T-cell (primary cell): Measurements from ENCODE around the gene SSBP4. TPM values are rescaled to one million over a fixed set of nuclear protein-coding genes. Genes with fewer than 3 reads are reported as not detected.

ENCODE experiments used
- ATAC-seq, 4 experiments: fragments of 200-7000 bp in 3 of 4; fragments of 150-1000 bp in 1 of 4; cut with Tn5 transposase; replicated peaks in 1 of 4; 1 replicate in 3 of 4; 2 replicates in 1 of 4; pipeline ENCODE4 v1.10.0; 2021; ENCODE audit warnings: moderate library complexity in 3 of 4, mild to moderate bottlenecking in 2 of 4, moderate number of reproducible peaks in 1 of 4
- CTCF ChIA-PET, 2 donors: fragments of 300-600 bp; sonication (Branson Sonifier 250); formaldehyde crosslinking; loops; one replicate each; lab custom pipeline; 2022; ENCODE audit warnings: antibody characterized with exemption in 2 of 2; lab: Charles Lee
- POLR2A ChIA-PET, 2 donors: fragments of 300-600 bp; sonication (Branson Sonifier 250); formaldehyde crosslinking; loops; one replicate each; lab custom pipeline; 2022; ENCODE audit warnings: antibody characterized with exemption in 2 of 2; lab: Charles Lee
- DNase-seq, 35 experiments: peaks; one replicate each; pipeline versions ENCODE4 v3.0.0 to v3.0.0-alpha.2; 2013 to 2023
- H3K27ac ChIP-seq: one replicate; pipeline ENCODE4 v1.5.1; 2013; ENCODE audit warnings: low read length
- H3K27me3 ChIP-seq, 2 experiments: replicated peaks in 1 of 2; 1 replicate in 1 of 2; 2 replicates in 1 of 2; pipeline versions ENCODE4 v1.6.1 to v1.7.0; 2013; ENCODE audit warnings: low read length in 1 of 2, mixed read lengths in 1 of 2; ENCODE audit not compliant: control insufficient read depth in 2 of 2, insufficient read depth in 2 of 2; ENCODE audit errors: extremely low read depth in 1 of 2
- H3K36me3 ChIP-seq, 2 donors: 1 replicate in 1 of 2; 2 replicates in 1 of 2; pipeline versions ENCODE4 v1.6.1 to v1.7.0; 2013; ENCODE audit warnings: low read length in 1 of 2; ENCODE audit not compliant: control insufficient read depth in 2 of 2, insufficient read depth in 1 of 2; ENCODE audit errors: extremely low read depth in 1 of 2
- H3K4me1 ChIP-seq, 2 experiments: 1 replicate in 1 of 2; 2 replicates in 1 of 2; pipeline versions ENCODE4 v1.6.1 to v1.7.0; 2013; ENCODE audit warnings: low read length in 2 of 2, mixed read lengths in 1 of 2; ENCODE audit not compliant: insufficient read depth in 2 of 2, control insufficient read depth in 1 of 2; ENCODE audit errors: extremely low read depth in 1 of 2
- H3K4me3 ChIP-seq, 2 donors: 1 replicate in 1 of 2; 2 replicates in 1 of 2; pipeline versions ENCODE4 v1.5.1 to v1.7.0; 2013; ENCODE audit warnings: mild to moderate bottlenecking in 2 of 2, low read length in 1 of 2, moderate library complexity in 1 of 2; ENCODE audit not compliant: control insufficient read depth in 1 of 2; ENCODE audit errors: extremely low read depth in 1 of 2
- H3K9me3 ChIP-seq: 2 replicates; pipeline ENCODE4 v1.7.0; 2013
- H3K27ac Mint-ChIP-seq, 2 donors: one replicate each; pipeline ENCODE4 v1.8.0; 2020 to 2021; ENCODE audit warnings: mild to moderate bottlenecking in 2 of 2, mixed read lengths in 2 of 2
- H3K27me3 Mint-ChIP-seq, 2 donors: one replicate each; pipeline ENCODE4 v1.8.0; 2021 to 2022; ENCODE audit warnings: mixed read lengths in 2 of 2
- H3K36me3 Mint-ChIP-seq: one replicate; pipeline ENCODE4 v1.8.0; 2021; ENCODE audit warnings: mixed read lengths
- H3K4me1 Mint-ChIP-seq, 3 donors: one replicate each; pipeline ENCODE4 v1.8.0; 2020 to 2022; ENCODE audit warnings: mixed read lengths in 3 of 3, mild to moderate bottlenecking in 1 of 3
- H3K4me3 Mint-ChIP-seq, 3 donors: one replicate each; pipeline ENCODE4 v1.8.0; 2020 to 2022; ENCODE audit warnings: mild to moderate bottlenecking in 3 of 3, mixed read lengths in 3 of 3, moderate library complexity in 3 of 3
- H3K9me3 Mint-ChIP-seq, 3 donors: one replicate each; pipeline ENCODE4 v1.8.0; 2020 to 2022; ENCODE audit warnings: mixed read lengths in 3 of 3
- WGBS: methylation state at CpG from one replicate; pipeline ENCODE4 v1.1.5; 2013; ENCODE audit warnings: missing lambda C conversion rate; ENCODE audit not compliant: insufficient coverage; 5-methylcytosine and 5-hydroxymethylcytosine counted together
- total RNA-seq, 35 experiments: library from RNA in 6 of 35; stranded (reverse) in 6 of 35; fragments of 120-200 nt in 1 of 35; gene quantifications; one replicate each; pipeline versions ENCODE4 v1.2.1 to v1.2.4 and lab custom pipeline; 2013 to 2026

SSBP4 gene
- total RNA-seq, 5 donors from 2014 or later (not counting 1 experiment from before 2014, with no cell fraction given), result 71.3 to 127 (median 102) TPM

DNA sequence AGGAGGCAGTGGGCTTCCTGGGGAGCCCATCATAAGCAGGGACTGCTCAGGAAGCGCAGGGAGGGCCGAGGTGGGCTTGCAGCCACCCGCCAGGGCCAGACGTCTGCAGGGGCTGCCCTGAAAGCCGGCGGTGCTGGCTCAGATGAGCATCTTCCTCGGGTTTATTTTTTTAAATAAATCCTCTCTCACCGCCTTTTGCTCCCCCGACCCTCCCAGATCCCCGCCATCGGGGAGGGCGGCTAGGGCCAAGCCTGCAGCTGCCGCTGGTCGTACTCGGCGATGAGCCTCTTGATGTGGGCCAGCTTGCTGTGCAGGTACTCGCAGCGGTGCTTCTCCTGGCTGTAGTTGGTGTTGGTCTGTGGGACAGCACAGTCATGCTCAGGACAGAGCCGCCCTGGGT lies 25.3 kb downstream of the SSBP4 start:
- WGBS, result 99% methylated on average over 15 of the region's 19 CpGs
- DNase-seq (no peak), ATAC-seq (no peak)
- H3K27me3 ChIP-seq, result no peaks in the 10 kb centered on the region
- no peak overlapping the region for H3K4me3 ChIP-seq
- H3K36me3 ChIP-seq, result peaks cover 17 to 58% of the 10 kb centered on the region in 2 donors
- no peak overlapping the region for H3K27ac ChIP-seq
- no peak overlapping the region for H3K4me3 Mint-ChIP-seq
- H3K27ac Mint-ChIP-seq, result no peak overlapping the region
- H3K4me1 ChIP-seq, result peaks cover 0 to 23% of the 10 kb centered on the region in 2 experiments
- peaks cover 0 to 3% (median 0%) of the 10 kb centered on the region in 3 donors for H3K9me3 Mint-ChIP-seq
- H3K4me1 Mint-ChIP-seq, result peaks cover 22 to 36% (median 24%) of the 10 kb centered on the region in 3 donors
- no peaks in the 10 kb centered on the region for H3K27me3 Mint-ChIP-seq
- CTCF ChIA-PET, result no interaction called here
- peaks cover 29% of the 10 kb centered on the region for H3K36me3 Mint-ChIP-seq
- POLR2A ChIA-PET, result no interaction called here
- H3K9me3 ChIP-seq, result no peaks in the 10 kb centered on the region

DNA sequence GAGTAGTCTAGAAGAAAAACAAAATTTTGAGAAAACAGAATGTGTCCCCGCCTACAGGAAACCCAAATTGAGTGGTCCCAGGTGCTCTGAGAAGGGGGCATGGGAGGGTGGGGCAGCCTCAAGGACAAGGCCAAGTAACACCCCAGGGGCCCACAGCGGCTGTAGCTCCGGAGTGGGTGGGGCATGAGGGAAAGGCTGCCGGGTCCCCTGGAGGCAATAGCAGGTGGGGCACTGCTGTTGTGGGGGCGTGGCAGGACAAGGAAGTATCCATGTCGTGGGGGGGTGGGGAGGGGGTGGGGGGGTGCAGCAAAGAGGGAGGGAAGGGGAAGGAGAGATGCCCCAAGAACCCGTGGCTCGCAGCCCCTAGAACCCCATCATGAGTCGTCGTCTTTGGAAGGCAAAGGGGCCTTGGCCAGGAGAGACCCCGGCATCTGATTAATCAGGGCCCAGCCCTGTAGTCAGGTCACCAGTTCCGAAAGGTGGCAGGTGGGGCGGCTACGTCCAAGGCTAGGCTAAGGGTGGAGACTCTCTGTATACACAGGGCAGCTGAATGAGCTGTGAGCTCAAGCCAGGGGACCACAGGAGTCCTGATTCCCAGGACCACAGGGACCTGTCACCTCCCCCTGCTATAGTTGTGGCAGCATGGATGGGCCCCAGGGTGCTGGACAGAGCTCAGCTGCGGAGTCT lies 26.2 kb downstream of the SSBP4 start:
- CTCF ChIA-PET, result no interaction called here
- Histone ChIP-seq H3K9me3 (no peaks in the 10 kb centered on the region), H3K4me3 (no peak overlapping the region), H3K27me3 (no peaks in the 10 kb centered on the region), H3K4me1 (peaks cover 0 to 20% of the 10 kb centered on the region in 2 experiments), H3K36me3 (peaks cover 19 to 67% of the 10 kb centered on the region in 2 donors), H3K27ac (no peak overlapping the region)
- no peak overlapping the region for H3K27ac Mint-ChIP-seq
- H3K4me1 Mint-ChIP-seq, result peaks cover 18 to 33% (median 20%) of the 10 kb centered on the region in 3 donors
- no peaks in the 10 kb centered on the region for H3K27me3 Mint-ChIP-seq
- peaks cover 0 to 3% (median 0%) of the 10 kb centered on the region in 3 donors for H3K9me3 Mint-ChIP-seq
- DNase-seq, result no peak
- WGBS, result 97% methylated on average over 8 of the region's 15 CpGs
- H3K36me3 Mint-ChIP-seq, result peaks cover 29% of the 10 kb centered on the region
- H3K4me3 Mint-ChIP-seq, result no peak overlapping the region
- POLR2A ChIA-PET, result no interaction called here
- no peak for ATAC-seq

DNA sequence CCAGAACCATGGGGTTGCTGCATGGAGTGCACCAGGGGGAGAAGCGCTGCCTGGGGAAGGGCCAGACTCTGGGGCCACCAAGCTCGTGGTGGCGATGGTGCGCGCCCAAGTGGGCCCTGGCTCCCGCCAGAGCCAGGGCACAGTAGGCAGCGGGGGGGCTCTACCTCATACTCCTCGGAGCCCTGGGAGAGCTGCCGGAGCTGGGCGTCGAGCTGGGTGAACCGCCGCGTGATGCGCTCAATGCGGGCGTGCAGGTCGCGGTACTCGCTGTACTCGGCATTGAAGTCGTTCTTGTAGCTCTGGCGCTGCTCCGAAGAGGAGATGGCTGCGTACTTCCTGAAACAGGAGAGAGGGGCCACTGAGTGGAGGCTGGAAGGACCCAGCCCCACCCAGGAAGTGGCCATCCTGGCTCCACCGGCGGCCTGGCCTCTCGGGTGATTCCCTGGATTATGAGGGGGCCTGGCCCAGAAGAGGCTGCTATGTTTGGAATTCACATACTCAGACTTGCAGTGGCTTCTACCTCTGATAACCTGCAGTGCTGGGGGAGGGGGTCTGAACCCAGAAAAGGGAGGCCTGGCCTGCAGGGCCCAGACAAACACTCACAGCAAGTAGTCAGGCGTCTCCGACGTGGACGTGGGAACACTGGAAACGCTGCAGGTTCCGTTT lies 27.1 kb downstream of the SSBP4 start:
- H3K36me3 Mint-ChIP-seq, result peaks cover 32% of the 10 kb centered on the region
- no peak overlapping the region for H3K4me3 Mint-ChIP-seq
- Histone ChIP-seq H3K9me3 (no peaks in the 10 kb centered on the region), H3K4me1 (peaks cover 0 to 24% of the 10 kb centered on the region in 2 experiments), H3K27ac (no peak overlapping the region), H3K27me3 (no peaks in the 10 kb centered on the region), H3K4me3 (no peak overlapping the region), H3K36me3 (peaks cover 24 to 75% of the 10 kb centered on the region in 2 donors)
- 95% methylated on average over 33 of the region's 34 CpGs for WGBS
- H3K27ac Mint-ChIP-seq, result no peak overlapping the region
- ChIA-PET POLR2A (no interaction called here), CTCF (no interaction called here)
- ATAC-seq, result no peak
- peaks cover 16 to 25% (median 18%) of the 10 kb centered on the region in 3 donors for H3K4me1 Mint-ChIP-seq
- no peak for DNase-seq
- H3K9me3 Mint-ChIP-seq, result peaks cover 0 to 3% (median 0%) of the 10 kb centered on the region in 3 donors
- H3K27me3 Mint-ChIP-seq, result no peaks in the 10 kb centered on the region

DNA sequence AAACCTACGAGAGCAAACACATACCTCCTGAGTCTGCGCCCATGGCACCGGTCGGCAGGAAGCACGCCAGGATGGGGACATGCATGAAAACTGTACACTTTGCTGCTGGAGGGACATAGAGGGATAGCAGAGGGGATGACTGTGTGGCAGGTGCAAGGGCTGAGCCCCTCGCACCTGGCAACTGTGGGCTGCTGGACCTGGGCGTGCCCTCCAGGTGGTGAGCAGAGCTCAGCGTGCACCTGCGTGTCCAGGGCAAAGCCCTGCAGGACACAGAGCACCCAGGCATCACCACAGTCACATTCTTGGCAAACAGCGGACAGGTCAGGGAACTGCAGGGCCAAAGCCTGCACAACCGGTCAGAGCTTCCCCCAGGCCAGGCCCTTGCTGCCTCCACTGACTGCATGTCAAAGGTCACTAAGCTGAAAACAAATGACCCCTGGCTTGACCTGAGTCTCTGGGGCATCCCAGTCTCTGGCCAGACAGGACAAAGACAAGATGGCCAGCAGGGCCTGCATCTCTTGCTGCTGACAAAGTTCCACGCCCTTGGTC lies 27.7 kb downstream of the SSBP4 start:
- no peak overlapping the region for H3K27ac ChIP-seq
- no peak overlapping the region for H3K27ac Mint-ChIP-seq
- H3K9me3 Mint-ChIP-seq, result peaks cover 0 to 3% (median 0%) of the 10 kb centered on the region in 3 donors
- no peaks in the 10 kb centered on the region for H3K9me3 ChIP-seq
- H3K4me1 Mint-ChIP-seq, result peaks cover 11 to 19% (median 14%) of the 10 kb centered on the region in 3 donors
- H3K36me3 Mint-ChIP-seq, result peaks cover 32% of the 10 kb centered on the region
- POLR2A ChIA-PET, result no interaction called here
- H3K36me3 ChIP-seq, result peaks cover 24 to 80% of the 10 kb centered on the region in 2 donors
- no peak overlapping the region for H3K4me3 Mint-ChIP-seq
- H3K27me3 ChIP-seq, result no peaks in the 10 kb centered on the region
- CTCF ChIA-PET, result no interaction called here
- DNase-seq (no peak), ATAC-seq (no peak)
- no peaks in the 10 kb centered on the region for H3K27me3 Mint-ChIP-seq
- no peak overlapping the region for H3K4me3 ChIP-seq
- WGBS, result 94% methylated on average over 12 of the region's 12 CpGs
- H3K4me1 ChIP-seq, result peaks cover 0 to 22% of the 10 kb centered on the region in 2 experiments

DNA sequence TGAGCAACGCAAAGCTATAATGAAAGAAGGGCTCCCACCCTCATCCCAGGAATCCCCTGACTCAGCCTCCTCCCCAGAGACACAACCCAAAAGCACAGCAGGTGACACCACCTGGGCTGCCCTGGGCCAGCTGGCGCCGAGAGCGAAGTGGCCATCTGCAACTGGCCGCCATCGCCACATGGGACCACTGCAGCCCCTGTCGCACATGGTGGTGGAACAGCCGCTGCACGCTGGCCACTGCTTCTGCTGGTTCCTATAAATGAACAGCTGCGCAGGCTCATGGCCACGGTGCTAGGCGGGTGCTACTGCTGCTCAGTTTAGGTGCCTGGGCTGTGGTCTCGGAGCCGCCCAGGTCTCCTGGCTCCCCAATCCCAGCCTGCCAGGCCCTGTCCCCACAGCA lies 30.4 kb downstream of the SSBP4 start:
- no peak for ATAC-seq
- H3K27ac Mint-ChIP-seq, result no peak overlapping the region
- H3K27me3 Mint-ChIP-seq, result no peaks in the 10 kb centered on the region
- peaks cover 0 to 10% of the 10 kb centered on the region in 2 experiments for H3K4me1 ChIP-seq
- CTCF ChIA-PET, result interaction anchor here in 1 of 2 donors (0.5 kb wide), 1 partner anchor 20 kb away, joined by 4 read pairs; no protein-coding TSS in a partner anchor
- H3K27me3 ChIP-seq, result no peaks in the 10 kb centered on the region
- H3K36me3 ChIP-seq, result peaks cover 16 to 71% of the 10 kb centered on the region in 2 donors
- H3K9me3 Mint-ChIP-seq, result no peaks in the 10 kb centered on the region
- no peak overlapping the region for H3K4me3 ChIP-seq
- DNase-seq, result no peak
- POLR2A ChIA-PET, result no interaction called here
- no peaks in the 10 kb centered on the region for H3K9me3 ChIP-seq
- over 99% methylated on average over 14 of the region's 14 CpGs for WGBS
- H3K36me3 Mint-ChIP-seq, result peaks cover 24% of the 10 kb centered on the region
- peaks cover 0 to 4% (median 3%) of the 10 kb centered on the region in 3 donors for H3K4me1 Mint-ChIP-seq
- no peak overlapping the region for H3K27ac ChIP-seq
- H3K4me3 Mint-ChIP-seq, result no peak overlapping the region
